A549 treated with ZK216348 at 1 μM for 4 hours (cell line): ENCODE measurements around the gene TFE3. TPM values are rescaled to one million over a fixed set of nuclear protein-coding genes. Genes with fewer than 3 reads are reported as not detected.

Experiments
- total RNA-seq: library from RNA; stranded (reverse); fragments of 200-300 nt; extraction: Qiagen RNA extraction; gene quantifications from 5 replicates; pipeline ENCODE4 v1.2.3, GENCODE V29; 2022; ENCODE audit warnings: low read depth

Gene TFE3
- 38.3 to 57.8 TPM (median 54.4 TPM) in 5 replicates for total RNA-seq

DNA sequence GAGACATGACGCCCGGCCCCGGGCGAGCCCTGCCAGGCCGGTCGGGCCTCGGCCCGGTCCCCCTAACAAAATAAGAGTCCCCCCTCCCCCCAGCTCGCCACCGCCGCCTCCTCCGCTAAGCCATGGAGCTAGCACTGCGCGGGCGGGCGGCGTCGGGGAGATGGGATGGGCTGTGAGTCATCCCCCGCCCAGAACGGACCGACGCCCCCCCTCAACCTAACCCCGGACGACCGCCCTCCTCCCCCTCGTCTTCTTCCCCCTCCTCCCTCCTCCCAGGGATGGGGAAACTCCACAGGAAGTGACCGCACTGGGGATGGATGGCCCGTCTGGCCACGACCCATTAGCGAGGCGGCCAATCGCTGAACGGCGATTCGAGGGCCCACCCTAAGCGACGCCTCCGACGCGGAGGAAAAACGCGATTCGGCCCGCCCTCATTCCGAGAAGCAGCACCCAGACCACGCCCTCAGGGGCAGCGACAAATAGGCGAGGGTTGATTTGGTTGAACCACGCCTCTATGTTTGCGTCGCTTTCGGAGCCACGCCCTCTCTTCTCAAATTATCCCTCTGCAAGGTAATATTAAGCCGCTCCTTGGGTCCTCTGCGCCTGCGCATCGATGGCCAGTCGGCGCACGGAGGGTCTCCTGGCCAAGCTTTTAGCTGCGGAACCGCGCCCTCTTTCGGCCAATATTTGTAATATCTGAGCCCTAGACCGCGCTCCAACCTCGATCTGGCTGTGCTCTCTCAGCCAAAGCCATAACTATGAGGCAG is at the start of gene TFE3:
TSS of gene TFE3 (minus strand) at position 138 of the 767 bp plus-strand sequence. CDS start at position 7, 131 bp downstream.

DNA sequence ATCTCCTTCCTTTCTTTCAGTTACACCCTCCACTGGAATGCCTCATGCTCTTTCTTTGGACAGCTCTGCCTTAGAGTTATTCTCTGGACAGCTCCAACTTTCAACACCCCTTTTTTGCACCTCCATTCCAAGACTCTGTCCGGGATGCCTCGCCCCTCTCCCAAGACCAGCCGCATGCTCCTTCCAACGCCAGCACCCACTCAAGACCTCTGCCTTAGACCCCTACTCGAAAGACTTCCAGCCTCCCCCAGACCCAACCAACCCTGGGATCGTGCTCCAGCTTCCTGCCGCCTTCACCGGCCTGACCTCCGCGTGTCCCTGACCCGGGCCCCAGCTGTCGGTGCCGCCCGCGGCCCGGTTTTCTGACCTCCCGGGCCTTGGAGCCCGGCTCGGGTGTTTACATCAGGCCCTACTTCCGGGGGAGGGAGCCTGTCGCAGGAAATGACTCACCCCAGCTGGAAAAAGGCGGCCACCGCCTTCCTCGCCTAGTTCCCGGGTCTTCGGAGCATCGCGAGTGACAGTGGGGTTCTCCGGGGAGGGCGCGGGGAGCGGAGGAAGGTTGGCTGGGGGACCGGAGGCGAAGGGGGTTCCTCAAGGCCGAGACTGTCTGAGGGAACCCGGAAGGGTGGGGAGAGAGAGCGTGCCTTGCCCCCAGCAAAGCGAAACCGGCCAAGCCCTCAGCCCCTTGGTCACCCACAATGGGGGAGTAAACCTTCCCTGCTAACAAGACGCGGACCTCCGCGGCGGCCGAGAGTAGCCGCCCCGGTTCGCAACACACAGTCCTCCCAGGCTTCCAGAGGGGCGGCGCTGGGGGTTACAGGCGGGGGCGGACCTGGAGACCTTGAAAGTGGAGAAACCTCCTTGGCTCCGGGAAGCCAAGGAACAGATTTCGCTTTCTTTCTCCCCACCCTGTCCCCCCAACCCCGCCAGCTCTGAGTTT is 36.6 kb upstream of the TFE3 start, which contains the start of gene WDR45:
TSS of gene WDR45 (minus strand) at position 399 of the 940 bp plus-strand sequence. CDS start 1,792 bp downstream, outside the sequence.

GRCh38 chrX:49073601-49074575 is 30.7 kb upstream of the TFE3 start, which contains the start of gene PRAF2:
TSS of gene PRAF2 (minus strand) at chrX:49074002. CDS start at chrX:49073987, 15 bp downstream.

GRCh38 chrX:49058794-49059193 is 15.6 kb upstream of the TFE3 start, which contains the start of gene CCDC120:
TSS of gene CCDC120 (plus strand) at chrX:49058999. CDS start at chrX:49062042, 3,043 bp downstream.

GRCh38 chrX:49002091-49002935 is 40.8 kb downstream of the TFE3 start, which contains the start of gene GRIPAP1:
TSS of gene GRIPAP1 (minus strand) at chrX:49002264. CDS start at chrX:49002229, 35 bp downstream.

Other genes starting within 250 kb of the TFE3 start
- 24.5 to 38.5 TPM (median 32.5 TPM) in 5 replicates for gene HDAC6, start 241.3 kb downstream of the TFE3 start, total RNA-seq
- 0.19 TPM in 1 of 5 replicates, not detected in the others for gene ERAS, start 216.8 kb downstream of the TFE3 start, total RNA-seq
- gene PCSK1N, start 207.7 kb downstream of the TFE3 start, total RNA-seq = 14.2 to 57.6 TPM (median 52.0 TPM) in 5 replicates
- gene TIMM17B, start 145.6 kb downstream of the TFE3 start, total RNA-seq = 65.2 to 99.9 TPM (median 98.2 TPM) in 5 replicates
- 88.6 to 103 TPM (median 94.0 TPM) in 5 replicates for gene PQBP1, start 145.4 kb downstream of the TFE3 start, total RNA-seq
- 42.8 to 68.8 TPM (median 65.0 TPM) in 5 replicates for gene SLC35A2, start 131.7 kb downstream of the TFE3 start, total RNA-seq
- gene PIM2, start 124.3 kb downstream of the TFE3 start, total RNA-seq = 8.5 to 10.0 TPM (median 9.0 TPM) in 5 replicates
- 60.4 to 71.4 TPM (median 64.7 TPM) in 5 replicates for gene OTUD5, start 85.8 kb downstream of the TFE3 start, total RNA-seq
- 0.92 to 1.6 TPM (median 1.2 TPM) in 5 replicates for gene KCND1, start 71.5 kb downstream of the TFE3 start, total RNA-seq
- 15.0 to 24.2 TPM (median 23.6 TPM) in 5 replicates for gene GRIPAP1, start 41.1 kb downstream of the TFE3 start, total RNA-seq
- gene CCDC120, start 15.6 kb upstream of the TFE3 start, total RNA-seq = 2.1 to 4.9 TPM (median 3.8 TPM) in 5 replicates
- gene PRAF2, start 30.6 kb upstream of the TFE3 start, total RNA-seq = 37.3 to 50.2 TPM (median 43.8 TPM) in 5 replicates
- gene WDR45, start 36.5 kb upstream of the TFE3 start, total RNA-seq = 44.3 to 60.4 TPM (median 58.1 TPM) in 5 replicates
- 19.8 to 26.6 TPM (median 24.5 TPM) in 5 replicates for gene GPKOW, start 80.4 kb upstream of the TFE3 start, total RNA-seq
- gene MAGIX, start 119.4 kb upstream of the TFE3 start, total RNA-seq = 1.3 to 3.7 TPM (median 3.6 TPM) in 5 replicates
- gene PLP2, start 128.5 kb upstream of the TFE3 start, total RNA-seq = 328 to 445 TPM (median 434 TPM) in 5 replicates
- 13.7 to 20.3 TPM (median 18.2 TPM) in 5 replicates for gene PRICKLE3, start 143.0 kb upstream of the TFE3 start, total RNA-seq
- 2.2 to 3.4 TPM (median 3.1 TPM) in 5 replicates for gene SYP, start 156.8 kb upstream of the TFE3 start, total RNA-seq
- not detected in 5 replicates for gene CACNA1F, start 190.0 kb upstream of the TFE3 start, total RNA-seq
- gene CCDC22, start 192.1 kb upstream of the TFE3 start, total RNA-seq = 11.6 to 16.8 TPM (median 14.3 TPM) in 5 replicates
- 0.11 to 0.19 TPM (median 0.15 TPM) in 4 of 5 replicates, not detected in the other for gene FOXP3, start 221.4 kb upstream of the TFE3 start, total RNA-seq
- 2.1 to 3.2 TPM (median 2.3 TPM) in 5 replicates for gene PPP1R3F, start 226.4 kb upstream of the TFE3 start, total RNA-seq